GM21360 (cell line): ENCODE measurements around the gene PPP1R3F.

Experiments used
- ATAC-seq: cut with Tn5 transposase; IDR thresholded peaks from one replicate; pipeline ENCODE4 v1.9.1; 2021; ENCODE audit warnings: mild to moderate bottlenecking, moderate library complexity; ENCODE audit not compliant: unreplicated experiment

PPP1R3F gene, protein sequence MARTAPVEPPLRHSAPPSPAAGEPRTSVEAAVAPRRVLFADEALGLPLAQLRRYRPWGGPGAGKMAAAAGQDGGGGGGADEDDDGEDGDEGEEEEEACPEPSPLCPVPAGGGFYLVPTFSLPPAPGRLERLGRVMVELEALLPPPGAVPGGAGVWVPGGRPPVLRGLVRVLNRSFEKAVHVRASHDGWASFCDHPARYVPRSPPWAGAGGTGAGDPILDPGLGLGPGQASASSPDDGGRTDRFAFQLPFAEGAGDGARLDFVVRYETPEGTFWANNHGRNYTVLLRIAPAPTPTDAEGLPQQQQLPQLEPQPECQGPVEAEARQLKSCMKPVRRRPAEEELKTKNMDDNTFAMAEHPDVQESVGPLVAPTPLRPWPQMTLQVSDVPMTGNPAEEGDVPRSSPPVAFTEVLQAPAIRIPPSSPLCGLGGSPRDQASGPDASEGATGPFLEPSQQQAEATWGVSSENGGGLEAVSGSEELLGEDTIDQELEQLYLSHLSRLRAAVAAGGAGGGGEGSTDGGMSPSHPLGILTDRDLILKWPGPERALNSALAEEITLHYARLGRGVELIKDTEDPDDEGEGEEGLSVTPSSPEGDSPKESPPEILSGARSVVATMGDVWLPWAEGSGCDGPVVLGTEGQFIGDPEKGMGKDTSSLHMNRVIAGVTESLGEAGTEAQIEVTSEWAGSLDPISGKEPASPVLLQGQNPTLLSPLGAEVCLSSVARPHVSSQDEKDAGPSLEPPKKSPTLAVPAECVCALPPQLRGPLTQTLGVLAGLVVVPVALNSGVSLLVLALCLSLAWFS

GRCh38 chrX:49269767-49270248, at the start of gene PPP1R3F:
Gene PPP1R3F, plus strand, starts transcription at chrX:49269793. Its CDS starts 77 bp downstream, at chrX:49269870.
- peak; percentile 2 for ATAC-seq

DNA sequence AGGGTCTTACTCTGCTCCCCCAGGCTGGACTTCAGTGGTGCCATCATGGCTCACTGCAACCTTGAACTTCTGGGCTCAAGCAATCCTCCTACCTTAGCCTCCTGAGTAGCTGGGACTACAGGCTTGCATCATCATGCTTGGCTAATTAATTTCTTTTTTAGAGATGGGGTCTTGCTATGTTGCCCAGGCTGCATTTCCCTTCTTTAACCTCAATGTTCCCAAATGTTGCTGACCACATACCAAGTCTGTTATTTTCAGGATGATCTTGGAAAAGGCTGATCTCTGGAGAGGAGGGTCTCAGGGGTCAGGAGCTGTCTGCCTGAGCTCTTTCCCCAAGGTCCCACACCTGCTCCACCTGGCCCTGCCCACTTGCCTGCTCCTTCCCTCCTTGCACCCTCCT, 49.5 kb upstream of the PPP1R3F start:
- ATAC-seq, result no peak

DNA sequence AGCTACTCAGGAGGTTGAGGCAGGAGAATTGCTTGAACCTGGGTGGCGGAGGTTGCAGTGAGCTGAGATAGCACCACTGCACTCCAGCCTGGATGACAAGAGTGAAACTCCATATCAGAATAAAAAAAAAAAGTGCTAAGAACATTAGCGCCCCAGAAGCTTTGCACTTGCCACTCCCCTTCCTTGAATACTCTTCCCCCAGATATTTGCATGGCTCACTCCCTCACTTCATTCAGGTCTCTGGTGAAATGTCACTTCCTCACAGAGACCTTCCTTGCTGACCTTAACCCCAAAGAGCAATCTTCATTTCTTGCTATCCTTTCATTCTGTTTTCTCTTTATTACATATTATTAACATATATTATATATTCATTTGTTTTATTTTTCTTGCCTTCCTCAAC, 47.7 kb upstream of the PPP1R3F start:
- no peak for ATAC-seq

DNA sequence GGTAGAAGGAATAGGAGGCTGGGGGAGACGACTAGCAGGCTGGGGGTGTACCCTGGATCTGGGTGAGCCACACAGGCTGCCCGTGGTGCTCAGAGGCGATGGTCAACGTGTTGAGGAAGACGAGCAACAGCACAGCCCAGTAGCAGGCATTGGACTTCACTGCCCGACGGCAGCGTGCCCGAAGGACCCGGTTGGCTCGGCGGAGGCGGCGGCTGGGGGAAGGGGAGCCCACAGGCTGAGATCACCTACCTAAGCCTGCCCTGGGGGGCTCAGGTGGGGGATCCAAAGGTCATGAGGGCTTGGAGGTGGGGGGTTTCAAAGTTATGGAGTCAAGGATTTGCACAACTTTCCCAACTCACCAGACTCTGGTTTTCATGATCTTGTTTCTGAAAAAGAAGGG, 43.7 kb upstream of the PPP1R3F start:
- no peak for ATAC-seq

GRCh38 chrX:49226946-49227345, 42.6 kb upstream of the PPP1R3F start:
- ATAC-seq, result no peak

DNA sequence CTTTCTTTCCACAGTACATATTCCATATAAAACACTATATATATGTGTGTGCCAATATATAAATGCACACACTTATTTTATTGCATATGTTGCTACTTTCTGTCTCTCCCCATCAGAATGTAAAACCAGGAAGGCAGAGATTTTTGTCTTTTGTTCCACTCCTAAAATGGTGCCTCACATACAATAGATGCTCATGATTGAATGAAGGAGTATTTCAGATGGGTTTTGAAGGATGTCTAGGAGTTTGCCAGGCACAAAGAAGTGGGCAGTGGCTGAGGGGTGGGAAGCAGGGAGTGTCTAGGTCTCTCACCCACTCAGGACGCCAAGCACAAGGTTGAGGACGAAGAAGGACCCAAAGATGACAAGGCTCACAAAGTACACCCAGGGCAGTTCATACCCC, 41.9 kb upstream of the PPP1R3F start:
- no peak for ATAC-seq

GRCh38 chrX:49228185-49228584, 41.4 kb upstream of the PPP1R3F start:
- no peak for ATAC-seq

GRCh38 chrX:49230500-49231232, 38.9 kb upstream of the PPP1R3F start:
- ATAC-seq, result peak; percentile 60

DNA sequence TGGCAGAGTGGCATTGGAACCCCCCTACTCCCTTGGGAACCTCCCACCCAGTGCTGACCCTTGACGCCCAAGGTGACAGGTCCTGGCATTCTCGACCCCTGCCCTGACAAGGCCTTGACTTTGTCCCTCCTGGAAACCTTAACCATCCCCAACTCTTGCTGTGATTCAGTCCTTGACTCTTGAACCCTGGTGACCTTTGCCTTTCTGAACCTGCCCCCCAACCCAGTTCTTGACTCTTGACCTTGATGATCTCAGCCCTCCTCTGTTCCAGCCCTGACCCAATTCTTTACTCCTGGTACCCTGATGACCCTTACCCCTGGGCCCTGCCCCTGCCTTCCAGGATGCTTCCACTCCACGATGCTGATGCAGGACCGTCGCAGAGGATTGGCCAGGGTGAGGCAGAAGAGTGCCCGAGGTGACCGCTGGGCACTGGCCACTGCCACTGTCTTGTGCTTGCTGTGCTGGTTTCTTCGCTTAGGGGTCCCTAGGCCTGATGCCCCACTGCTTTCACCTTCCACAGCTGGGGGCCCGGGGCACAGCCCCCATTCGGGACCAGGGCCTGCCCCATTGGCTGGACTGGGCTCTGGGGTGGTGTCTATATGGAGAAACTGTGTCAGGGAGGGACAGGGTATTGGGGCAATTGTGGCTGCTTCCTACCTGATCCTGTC, 38.1 kb upstream of the PPP1R3F start:
- ATAC-seq, result no peak

- no peak for ATAC-seq
Measured at GRCh38 chrX:49232525-49232924, 37.1 kb upstream of the PPP1R3F start.

DNA sequence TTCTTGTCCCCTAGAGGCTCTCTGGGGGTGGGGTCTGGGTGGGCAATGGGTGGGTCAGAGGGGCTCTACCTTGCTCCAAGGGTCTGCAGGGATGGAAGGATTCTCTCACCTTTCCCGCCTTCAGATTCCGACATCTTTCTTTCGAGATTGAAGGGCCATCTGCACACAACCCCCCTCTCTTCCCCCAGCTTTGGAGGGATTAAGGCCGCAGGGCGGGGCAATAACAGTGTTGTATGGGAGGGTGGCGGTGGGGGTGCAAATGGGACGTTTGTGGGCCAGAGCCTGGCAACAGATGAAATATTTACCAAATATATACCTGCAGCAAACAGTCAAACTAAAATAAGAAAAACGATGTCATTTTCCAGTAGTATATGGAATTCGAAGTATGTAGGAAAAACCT, 36.4 kb upstream of the PPP1R3F start, which contains the start of gene CACNA1F:
TSS of gene CACNA1F (minus strand) at position 165 of the 400 bp plus-strand sequence. CDS start at position 134, 31 bp downstream.
- no peak for ATAC-seq

DNA sequence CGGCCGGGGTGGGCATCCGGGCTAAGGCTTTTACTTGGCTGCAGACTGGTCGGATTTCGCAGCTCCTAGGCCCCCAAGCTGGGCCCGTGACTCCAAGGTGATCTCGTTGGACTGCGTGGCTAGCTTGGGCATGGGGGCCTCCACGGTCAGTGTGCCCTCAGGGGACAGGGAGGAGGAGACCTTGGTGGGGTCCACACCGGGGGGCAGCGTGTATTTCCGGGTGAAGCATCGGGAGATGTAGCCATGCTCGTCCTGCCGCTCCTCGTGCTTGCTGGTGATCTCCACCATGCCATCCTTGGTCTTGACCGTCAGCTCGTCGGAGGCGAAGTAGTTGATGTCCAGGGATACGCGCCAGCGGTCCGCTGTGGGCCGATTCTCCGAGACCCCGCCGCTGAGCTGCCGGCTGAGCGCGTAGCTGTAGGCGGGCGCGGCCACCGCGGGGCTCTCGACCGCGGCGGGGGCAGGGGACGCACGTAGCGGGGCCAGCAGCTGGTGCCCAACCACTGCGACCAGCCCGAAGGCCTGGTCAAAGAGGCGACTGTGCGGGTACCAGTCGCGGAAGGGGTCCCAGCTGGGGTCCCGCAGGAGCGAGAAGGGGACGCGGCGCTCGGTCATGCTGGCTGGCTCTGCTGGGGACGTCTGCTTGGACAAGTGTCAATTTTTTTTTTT, 35.6 kb upstream of the PPP1R3F start:
- no peak for ATAC-seq

DNA sequence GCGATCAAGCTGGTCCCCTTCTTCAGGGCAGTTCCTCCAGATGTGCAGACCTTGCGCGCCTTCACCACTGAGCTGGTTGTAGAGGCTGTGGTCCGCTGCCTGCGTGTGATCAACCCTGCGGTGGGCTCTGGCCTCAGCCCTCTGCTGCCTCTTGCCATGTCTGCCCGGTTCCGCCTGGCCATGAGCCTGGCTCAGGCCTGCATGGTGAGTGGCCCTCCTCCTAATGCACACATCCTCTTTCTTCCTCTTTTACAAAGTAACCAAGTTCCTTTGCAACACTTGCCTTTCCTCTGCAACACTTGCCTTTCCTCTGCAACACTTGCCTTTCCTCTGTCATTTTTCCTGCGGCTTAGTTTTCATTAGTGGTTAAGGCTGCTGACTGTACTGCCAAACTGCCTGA, 32.5 kb upstream of the PPP1R3F start:
- no peak for ATAC-seq

DNA sequence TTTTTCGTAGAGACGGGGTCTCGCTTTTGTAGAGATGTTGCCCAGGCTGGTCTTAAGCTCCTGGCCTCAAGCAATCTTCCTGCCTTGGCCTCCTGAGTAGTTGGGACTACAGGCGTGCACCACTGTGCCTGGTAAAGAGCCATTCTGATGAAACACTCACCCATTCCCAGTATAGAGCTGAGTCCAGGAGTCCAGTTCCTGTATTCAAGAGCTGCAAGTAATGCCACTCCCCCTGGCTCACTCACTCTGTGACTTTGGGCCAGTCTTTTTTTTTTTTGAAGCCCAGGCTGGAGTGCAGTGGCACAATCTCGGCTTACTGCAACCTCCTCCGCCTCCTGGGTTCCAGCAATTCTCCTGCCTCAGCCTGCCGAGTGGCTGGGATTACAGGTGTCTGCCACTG, 30.9 kb upstream of the PPP1R3F start:
- ATAC-seq, result no peak

GRCh38 chrX:49242545-49243066, 27.0 kb upstream of the PPP1R3F start:
- no peak for ATAC-seq

DNA sequence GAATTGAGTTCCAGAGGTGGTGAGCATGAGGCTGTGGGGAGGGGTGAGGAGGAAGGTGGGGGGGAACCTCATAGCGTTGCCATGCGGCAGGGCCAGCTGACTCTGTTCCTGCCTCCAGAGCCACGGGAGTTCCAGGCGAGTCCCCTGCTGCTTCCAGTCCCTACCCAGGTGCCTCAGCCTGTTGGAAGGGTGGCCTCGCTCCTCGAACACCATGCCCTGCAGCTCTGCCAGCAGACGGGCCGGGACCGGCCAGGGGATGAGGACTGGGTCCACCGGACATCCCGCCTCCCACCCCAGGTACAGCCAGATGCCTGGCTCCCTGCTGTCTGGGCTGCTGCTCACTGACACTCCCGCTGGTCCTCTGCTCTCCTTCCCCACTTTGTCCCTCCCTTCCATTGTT, 26.4 kb upstream of the PPP1R3F start:
- no peak for ATAC-seq

DNA sequence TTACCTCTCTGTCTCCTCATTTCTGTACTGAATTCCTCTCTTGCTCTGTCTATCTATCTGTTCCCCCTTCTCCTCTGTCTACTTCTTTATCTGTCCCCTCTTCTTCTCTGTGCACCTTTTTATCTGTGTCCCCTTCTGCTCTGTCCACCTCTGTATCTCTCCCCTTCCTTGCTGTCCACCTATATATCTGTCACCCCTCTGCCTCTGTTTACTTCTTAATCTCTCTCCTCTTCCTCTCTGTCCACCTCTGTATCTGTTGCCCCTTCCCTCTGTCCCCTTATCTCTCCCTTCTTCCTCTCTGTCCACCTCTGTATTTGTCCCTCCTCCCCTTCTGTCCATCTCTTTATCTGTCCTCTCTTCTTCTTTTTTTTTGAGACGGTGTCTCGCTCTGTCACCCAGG, 25.4 kb upstream of the PPP1R3F start:
- ATAC-seq, result no peak

GRCh38 chrX:49246541-49246940, 23.1 kb upstream of the PPP1R3F start:
- no peak for ATAC-seq

- ATAC-seq, result no peak
Measured at GRCh38 chrX:49247346-49247745, 22.2 kb upstream of the PPP1R3F start.
